ENCODE measurements around the gene PTPRT. TPM values are rescaled to one million over a fixed set of nuclear protein-coding genes. Genes with fewer than 3 reads are reported as not detected.

PTPRT gene
- total RNA-seq, 4 donors from 2014 or later, result 0.67 to 2.5 (median 1.0) TPM

DNA sequence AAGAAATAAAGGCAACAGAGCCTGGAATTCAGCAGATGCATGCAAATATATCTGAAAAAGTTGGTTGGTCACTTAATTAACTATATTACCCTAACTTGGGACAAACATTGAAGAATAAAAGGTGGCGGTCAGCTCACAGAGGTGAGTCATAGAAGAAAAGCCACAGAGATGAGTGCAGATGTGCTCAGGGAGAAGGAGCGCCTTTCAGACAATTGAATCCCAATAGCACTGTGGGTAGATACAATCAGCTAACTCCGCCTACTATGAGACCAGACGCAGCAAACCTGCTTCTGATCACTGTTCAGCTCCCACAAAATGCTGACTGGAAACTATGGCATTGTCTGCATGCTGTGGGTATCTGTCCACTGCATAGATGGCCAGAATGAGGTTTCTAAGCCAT, 447.8 kb downstream of the PTPRT start:
- Histone ChIP-seq H3K4me3 (no peak overlapping the region), H3K9me3 (no peaks in the 10 kb centered on the region), H3K27me3 (no peaks in the 10 kb centered on the region), H3K27ac (no peak overlapping the region), H3K36me3 (no peaks in the 10 kb centered on the region), H3K4me1 (no peaks in the 10 kb centered on the region)
- TF ChIP-seq POLR2A (IDR thresholded peaks at IDR 0.05) (no peak), CTCF (IDR thresholded peaks at IDR 0.05) (no peak)
- DNase-seq, result no peak

- H3K4me1 ChIP-seq, result no peaks in the 10 kb centered on the region
- no peak overlapping the region for H3K4me3 ChIP-seq
- H3K9me3 ChIP-seq, result no peaks in the 10 kb centered on the region
- no peak for DNase-seq
- H3K36me3 ChIP-seq, result no peaks in the 10 kb centered on the region
- TF ChIP-seq POLR2A (IDR thresholded peaks at IDR 0.05) (no peak), CTCF (IDR thresholded peaks at IDR 0.05) (no peak)
- H3K27ac ChIP-seq, result no peak overlapping the region
- H3K27me3 ChIP-seq, result no peaks in the 10 kb centered on the region
Measured at GRCh38 chr20:42740226-42740870, 449.4 kb downstream of the PTPRT start.

DNA sequence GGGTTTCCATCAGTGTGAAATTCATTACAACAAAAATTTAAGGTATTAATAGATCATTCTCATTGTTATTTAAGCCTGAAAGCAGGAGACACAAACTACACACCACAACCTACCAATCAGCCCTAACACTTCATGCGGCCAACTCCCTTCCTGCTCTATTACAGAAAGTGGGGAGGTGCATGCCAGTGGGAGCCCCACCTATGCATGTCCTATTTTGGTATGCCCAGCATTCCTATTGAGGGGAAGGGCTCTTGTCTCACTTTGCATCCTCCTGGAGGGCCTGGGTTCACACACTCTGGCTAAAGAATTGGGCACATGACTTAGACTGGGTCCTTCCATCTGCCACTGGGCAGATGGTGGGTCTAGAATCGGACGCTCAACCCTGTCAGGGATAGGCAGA, 450.0 kb downstream of the PTPRT start:
- no peaks in the 10 kb centered on the region for H3K36me3 ChIP-seq
- no peak for DNase-seq
- no peak for TF ChIP-seq POLR2A (IDR thresholded peaks at IDR 0.05)
- no peak for TF ChIP-seq CTCF (IDR thresholded peaks at IDR 0.05)
- no peaks in the 10 kb centered on the region for H3K9me3 ChIP-seq
- H3K4me1 ChIP-seq, result no peaks in the 10 kb centered on the region
- H3K4me3 ChIP-seq, result no peak overlapping the region
- no peaks in the 10 kb centered on the region for H3K27me3 ChIP-seq
- no peak overlapping the region for H3K27ac ChIP-seq

GRCh38 chr20:42735539-42735938, 454.2 kb downstream of the PTPRT start:
- no peaks in the 10 kb centered on the region for H3K36me3 ChIP-seq
- no peaks in the 10 kb centered on the region for H3K9me3 ChIP-seq
- no peak for DNase-seq
- no peak for TF ChIP-seq POLR2A (IDR thresholded peaks at IDR 0.05)
- no peak for TF ChIP-seq CTCF (IDR thresholded peaks at IDR 0.05)
- no peaks in the 10 kb centered on the region for H3K4me1 ChIP-seq
- no peaks in the 10 kb centered on the region for H3K27me3 ChIP-seq
- H3K4me3 ChIP-seq, result no peak overlapping the region
- no peak overlapping the region for H3K27ac ChIP-seq

DNA sequence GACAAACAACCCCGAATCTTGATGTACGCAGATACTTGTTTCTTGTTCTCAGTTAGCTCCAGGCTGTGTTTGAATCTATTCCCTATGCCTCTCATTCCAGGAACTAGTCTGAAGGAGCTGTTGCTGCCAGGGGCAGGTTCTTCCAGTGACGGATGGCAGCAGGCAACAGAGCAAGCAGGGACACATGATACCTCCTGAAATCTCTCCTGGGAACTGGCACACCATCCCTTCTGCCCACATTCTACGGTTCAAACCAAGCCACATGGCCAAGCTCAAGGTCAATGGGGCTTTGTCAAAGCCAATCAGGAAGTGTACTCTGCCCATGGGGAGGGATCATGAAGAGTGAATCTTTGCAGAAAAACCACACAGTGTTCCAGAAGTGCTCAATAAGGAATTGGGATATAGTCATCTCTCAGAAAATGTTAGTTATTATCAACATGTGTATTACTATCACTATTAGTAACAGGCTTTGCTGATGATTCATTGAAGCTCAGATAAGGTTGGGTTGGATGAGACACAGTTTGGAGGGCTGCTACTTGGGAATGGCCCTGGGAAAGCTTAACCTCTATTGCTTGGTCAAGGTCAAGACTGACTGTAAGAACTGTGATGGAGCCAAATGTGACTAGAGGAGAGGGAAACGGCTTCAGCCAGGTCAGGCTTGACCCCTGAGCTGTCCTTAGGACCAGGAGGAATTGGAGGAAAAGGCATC, 454.9 kb downstream of the PTPRT start:
- Histone ChIP-seq H3K4me1 (no peaks in the 10 kb centered on the region), H3K27me3 (no peaks in the 10 kb centered on the region), H3K4me3 (no peak overlapping the region), H3K36me3 (no peaks in the 10 kb centered on the region), H3K27ac (no peak overlapping the region), H3K9me3 (no peaks in the 10 kb centered on the region)
- DNase-seq, result no peak
- TF ChIP-seq POLR2A (IDR thresholded peaks at IDR 0.05) (no peak), CTCF (IDR thresholded peaks at IDR 0.05) (no peak)

Measured in Peyer's patch (tissue), 4 donors.